ENCODE data around the gene MLF2. TPM values are rescaled to one million over a fixed set of nuclear protein-coding genes. Genes with fewer than 3 reads are reported as not detected.

MLF2 gene
- total RNA-seq, 1 donor from 2014 or later = 73.6 TPM

GRCh38 chr12:6778574-6779550, 25.9 kb upstream of the MLF2 start:
- Histone ChIP-seq H3K9ac (ENCODE audit: low read depth in 1 of 3, low read length in 3 of 3) (peak overlapping the region; percentile 79 to 86 (median 85)), H3K9me3 (ENCODE audit: control insufficient read depth in 3 of 3, low read length in 3 of 3) (no peaks in the 10 kb centered on the region), H3K27ac (ENCODE audit: low read depth, low read length) (peak overlapping the region; percentile 69), H3K36me3 (ENCODE audit: control insufficient read depth in 3 of 3, insufficient read depth in 3 of 3, low read length in 3 of 3) (no peaks in the 10 kb centered on the region), H3K4me3 (ENCODE audit: low read length in 3 of 3) (peak overlapping the region; percentile 76 to 83 (median 77)), H3K27me3 (ENCODE audit: control insufficient read depth in 3 of 3, insufficient read depth in 3 of 3, low read length in 3 of 3) (no peaks in the 10 kb centered on the region), H3K4me1 (ENCODE audit: control insufficient read depth in 3 of 3, insufficient read depth in 3 of 3, low read length in 3 of 3) (peaks cover 13 to 18% (median 16%) of the 10 kb centered on the region in 3 donors)

- Histone ChIP-seq H3K36me3 (ENCODE audit: control insufficient read depth in 3 of 3, insufficient read depth in 3 of 3, low read length in 3 of 3) (no peaks in the 10 kb centered on the region), H3K4me3 (ENCODE audit: low read length in 3 of 3) (peak overlapping the region; percentile 76 to 83 (median 77)), H3K4me1 (ENCODE audit: control insufficient read depth in 3 of 3, insufficient read depth in 3 of 3, low read length in 3 of 3) (peaks cover 13 to 18% (median 16%) of the 10 kb centered on the region in 3 donors), H3K9me3 (ENCODE audit: control insufficient read depth in 3 of 3, low read length in 3 of 3) (no peaks in the 10 kb centered on the region), H3K9ac (ENCODE audit: low read depth in 1 of 3, low read length in 3 of 3) (peak overlapping the region; percentile 79 to 86 (median 85)), H3K27me3 (ENCODE audit: control insufficient read depth in 3 of 3, insufficient read depth in 3 of 3, low read length in 3 of 3) (no peaks in the 10 kb centered on the region), H3K27ac (ENCODE audit: low read depth, low read length) (peak overlapping the region; percentile 69)
Measured at GRCh38 chr12:6778217-6778573, 25.3 kb upstream of the MLF2 start.

GRCh38 chr12:6777386-6777785, 24.4 kb upstream of the MLF2 start:
- H3K27ac ChIP-seq (ENCODE audit: low read depth, low read length) = no peak overlapping the region
- H3K4me3 ChIP-seq (ENCODE audit: low read length in 3 of 3) = no peak overlapping the region
- H3K9ac ChIP-seq (ENCODE audit: low read depth in 1 of 3, low read length in 3 of 3) = no peak overlapping the region
- H3K27me3 ChIP-seq (ENCODE audit: control insufficient read depth in 3 of 3, insufficient read depth in 3 of 3, low read length in 3 of 3) = no peaks in the 10 kb centered on the region
- peaks cover 13 to 18% (median 16%) of the 10 kb centered on the region in 3 donors for H3K4me1 ChIP-seq (ENCODE audit: control insufficient read depth in 3 of 3, insufficient read depth in 3 of 3, low read length in 3 of 3)
- no peaks in the 10 kb centered on the region for H3K9me3 ChIP-seq (ENCODE audit: control insufficient read depth in 3 of 3, low read length in 3 of 3)
- H3K36me3 ChIP-seq (ENCODE audit: control insufficient read depth in 3 of 3, insufficient read depth in 3 of 3, low read length in 3 of 3) = no peaks in the 10 kb centered on the region

- no peaks in the 10 kb centered on the region for H3K27me3 ChIP-seq (ENCODE audit: control insufficient read depth in 3 of 3, insufficient read depth in 3 of 3, low read length in 3 of 3)
- peaks cover 0 to 5% (median 0%) of the 10 kb centered on the region in 3 donors for H3K36me3 ChIP-seq (ENCODE audit: control insufficient read depth in 3 of 3, insufficient read depth in 3 of 3, low read length in 3 of 3)
- no peak overlapping the region for H3K4me3 ChIP-seq (ENCODE audit: low read length in 3 of 3)
- no peaks in the 10 kb centered on the region for H3K9me3 ChIP-seq (ENCODE audit: control insufficient read depth in 3 of 3, low read length in 3 of 3)
- no peak overlapping the region for H3K27ac ChIP-seq (ENCODE audit: low read depth, low read length)
- peaks cover 19 to 26% (median 22%) of the 10 kb centered on the region in 3 donors for H3K4me1 ChIP-seq (ENCODE audit: control insufficient read depth in 3 of 3, insufficient read depth in 3 of 3, low read length in 3 of 3)
- H3K9ac ChIP-seq (ENCODE audit: low read depth in 1 of 3, low read length in 3 of 3) = no peak overlapping the region
Measured at GRCh38 chr12:6775185-6776174, 22.5 kb upstream of the MLF2 start.

GRCh38 chr12:6774499-6775062, 21.6 kb upstream of the MLF2 start:
- Histone ChIP-seq H3K9me3 (ENCODE audit: control insufficient read depth in 3 of 3, low read length in 3 of 3) (no peaks in the 10 kb centered on the region), H3K4me1 (ENCODE audit: control insufficient read depth in 3 of 3, insufficient read depth in 3 of 3, low read length in 3 of 3) (peaks cover 19 to 26% (median 22%) of the 10 kb centered on the region in 3 donors), H3K4me3 (ENCODE audit: low read length in 3 of 3) (no peak overlapping the region), H3K36me3 (ENCODE audit: control insufficient read depth in 3 of 3, insufficient read depth in 3 of 3, low read length in 3 of 3) (peaks cover 0 to 7% (median 2%) of the 10 kb centered on the region in 3 donors), H3K27me3 (ENCODE audit: control insufficient read depth in 3 of 3, insufficient read depth in 3 of 3, low read length in 3 of 3) (no peaks in the 10 kb centered on the region), H3K9ac (ENCODE audit: low read depth in 1 of 3, low read length in 3 of 3) (no peak overlapping the region), H3K27ac (ENCODE audit: low read depth, low read length) (no peak overlapping the region)

- peaks cover 19 to 29% (median 23%) of the 10 kb centered on the region in 3 donors for H3K4me1 ChIP-seq (ENCODE audit: control insufficient read depth in 3 of 3, insufficient read depth in 3 of 3, low read length in 3 of 3)
- peaks cover 0 to 7% (median 2%) of the 10 kb centered on the region in 3 donors for H3K36me3 ChIP-seq (ENCODE audit: control insufficient read depth in 3 of 3, insufficient read depth in 3 of 3, low read length in 3 of 3)
- no peaks in the 10 kb centered on the region for H3K27me3 ChIP-seq (ENCODE audit: control insufficient read depth in 3 of 3, insufficient read depth in 3 of 3, low read length in 3 of 3)
- H3K9ac ChIP-seq (ENCODE audit: low read depth in 1 of 3, low read length in 3 of 3) = no peak overlapping the region
- no peak overlapping the region for H3K4me3 ChIP-seq (ENCODE audit: low read length in 3 of 3)
- no peaks in the 10 kb centered on the region for H3K9me3 ChIP-seq (ENCODE audit: control insufficient read depth in 3 of 3, low read length in 3 of 3)
- H3K27ac ChIP-seq (ENCODE audit: low read depth, low read length) = no peak overlapping the region
Measured at GRCh38 chr12:6773590-6774351, 20.8 kb upstream of the MLF2 start.

GRCh38 chr12:6772726-6773589, 20.0 kb upstream of the MLF2 start:
- H3K27ac ChIP-seq (ENCODE audit: low read depth, low read length) = no peak overlapping the region
- H3K27me3 ChIP-seq (ENCODE audit: control insufficient read depth in 3 of 3, insufficient read depth in 3 of 3, low read length in 3 of 3) = no peaks in the 10 kb centered on the region
- H3K36me3 ChIP-seq (ENCODE audit: control insufficient read depth in 3 of 3, insufficient read depth in 3 of 3, low read length in 3 of 3) = peaks cover 0 to 7% (median 2%) of the 10 kb centered on the region in 3 donors
- H3K9me3 ChIP-seq (ENCODE audit: control insufficient read depth in 3 of 3, low read length in 3 of 3) = no peaks in the 10 kb centered on the region
- peaks cover 19 to 29% (median 23%) of the 10 kb centered on the region in 3 donors for H3K4me1 ChIP-seq (ENCODE audit: control insufficient read depth in 3 of 3, insufficient read depth in 3 of 3, low read length in 3 of 3)
- no peak overlapping the region for H3K9ac ChIP-seq (ENCODE audit: low read depth in 1 of 3, low read length in 3 of 3)
- H3K4me3 ChIP-seq (ENCODE audit: low read length in 3 of 3) = no peak overlapping the region

GRCh38 chr12:6772331-6772695, 19.4 kb upstream of the MLF2 start, which contains the start of gene LAG3:
LAG3 (plus strand) TSS chr12:6772520; CDS start chr12:6772853, 333 bp downstream.
- Histone ChIP-seq H3K4me1 (ENCODE audit: control insufficient read depth in 3 of 3, insufficient read depth in 3 of 3, low read length in 3 of 3) (peaks cover 22 to 31% (median 22%) of the 10 kb centered on the region in 3 donors), H3K9ac (ENCODE audit: low read depth in 1 of 3, low read length in 3 of 3) (no peak within 1 kb of the TSS), H3K36me3 (ENCODE audit: control insufficient read depth in 3 of 3, insufficient read depth in 3 of 3, low read length in 3 of 3) (peaks cover 0 to 7% (median 2%) of the 10 kb centered on the region in 3 donors), H3K27ac (ENCODE audit: low read depth, low read length) (no peak within 1 kb of the TSS), H3K9me3 (ENCODE audit: control insufficient read depth in 3 of 3, low read length in 3 of 3) (no peaks in the 10 kb centered on the region), H3K4me3 (ENCODE audit: low read length in 3 of 3) (no peak within 1 kb of the TSS), H3K27me3 (ENCODE audit: control insufficient read depth in 3 of 3, insufficient read depth in 3 of 3, low read length in 3 of 3) (no peaks in the 10 kb centered on the region)

All from skeletal muscle tissue (tissue), 4 donors.